Measurements from ENCODE around the gene RAB3C. TPM values are rescaled to one million over a fixed set of nuclear protein-coding genes. Genes with fewer than 3 reads are reported as not detected.

The RAB3C gene
- total RNA-seq, 1 donor from 2014 or later = 16.1 TPM

DNA sequence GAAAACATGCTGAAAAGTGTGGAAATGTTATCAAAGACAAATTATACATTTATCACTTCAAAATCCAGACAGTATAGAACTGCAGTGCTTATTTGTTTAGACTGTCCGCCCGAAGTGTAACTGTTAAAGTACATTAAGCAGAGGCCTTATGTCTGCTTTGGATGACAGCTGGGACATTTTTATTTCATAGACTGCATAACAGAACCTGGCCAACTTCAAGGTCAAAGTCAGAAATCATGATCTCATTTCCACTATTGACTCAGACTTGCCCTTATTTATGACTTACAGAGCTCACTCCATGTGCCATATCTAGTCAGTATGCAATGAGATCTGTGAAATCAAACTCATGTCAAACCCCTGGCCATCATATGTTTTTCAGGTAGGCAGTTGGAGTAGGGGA is 87.7 kb downstream of the RAB3C start:
- Mint-ChIP-seq H3K36me3 (ENCODE audit: low read depth, unreplicated experiment) (peaks cover 6% of the 10 kb centered on the region), H3K4me3 (ENCODE audit: unreplicated experiment) (no peak overlapping the region), H3K27ac (ENCODE audit: unreplicated experiment) (no peak overlapping the region), H3K4me1 (ENCODE audit: unreplicated experiment) (peaks cover 23% of the 10 kb centered on the region), H3K9me3 (ENCODE audit: unreplicated experiment) (no peaks in the 10 kb centered on the region), H3K27me3 (ENCODE audit: unreplicated experiment) (peaks cover 4% of the 10 kb centered on the region)
- DNase-seq (ENCODE audit: low spot score) = no peak
- TF ChIP-seq, protein P1, sequence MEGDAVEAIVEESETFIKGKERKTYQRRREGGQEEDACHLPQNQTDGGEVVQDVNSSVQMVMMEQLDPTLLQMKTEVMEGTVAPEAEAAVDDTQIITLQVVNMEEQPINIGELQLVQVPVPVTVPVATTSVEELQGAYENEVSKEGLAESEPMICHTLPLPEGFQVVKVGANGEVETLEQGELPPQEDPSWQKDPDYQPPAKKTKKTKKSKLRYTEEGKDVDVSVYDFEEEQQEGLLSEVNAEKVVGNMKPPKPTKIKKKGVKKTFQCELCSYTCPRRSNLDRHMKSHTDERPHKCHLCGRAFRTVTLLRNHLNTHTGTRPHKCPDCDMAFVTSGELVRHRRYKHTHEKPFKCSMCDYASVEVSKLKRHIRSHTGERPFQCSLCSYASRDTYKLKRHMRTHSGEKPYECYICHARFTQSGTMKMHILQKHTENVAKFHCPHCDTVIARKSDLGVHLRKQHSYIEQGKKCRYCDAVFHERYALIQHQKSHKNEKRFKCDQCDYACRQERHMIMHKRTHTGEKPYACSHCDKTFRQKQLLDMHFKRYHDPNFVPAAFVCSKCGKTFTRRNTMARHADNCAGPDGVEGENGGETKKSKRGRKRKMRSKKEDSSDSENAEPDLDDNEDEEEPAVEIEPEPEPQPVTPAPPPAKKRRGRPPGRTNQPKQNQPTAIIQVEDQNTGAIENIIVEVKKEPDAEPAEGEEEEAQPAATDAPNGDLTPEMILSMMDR (IDR thresholded peaks at IDR 0.05; ENCODE audit: unreplicated experiment) = no peak

DNA sequence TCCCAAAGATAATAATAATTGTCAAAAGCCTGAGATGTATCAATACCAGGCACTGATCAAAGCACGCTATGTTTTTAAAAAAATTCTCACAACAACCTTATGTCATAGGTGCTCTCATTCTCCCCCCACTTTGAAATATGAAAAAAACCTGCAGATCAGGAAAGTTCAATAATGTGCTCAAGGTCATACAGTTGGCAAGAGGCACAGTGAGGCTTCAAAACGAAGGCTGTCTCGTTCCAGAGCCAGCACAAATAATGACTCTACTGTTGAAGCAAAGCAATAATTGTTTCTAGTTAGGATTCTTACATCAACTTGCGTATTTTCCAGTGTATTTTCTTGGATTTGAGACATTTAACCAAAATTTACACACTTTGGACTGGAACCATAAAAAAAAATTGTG is 88.3 kb downstream of the RAB3C start:
- H3K4me3 Mint-ChIP-seq (ENCODE audit: unreplicated experiment) = no peak overlapping the region
- H3K4me1 Mint-ChIP-seq (ENCODE audit: unreplicated experiment) = peaks cover 23% of the 10 kb centered on the region
- H3K36me3 Mint-ChIP-seq (ENCODE audit: low read depth, unreplicated experiment) = peaks cover 6% of the 10 kb centered on the region
- DNase-seq (ENCODE audit: low spot score) = no peak
- peaks cover 4% of the 10 kb centered on the region for H3K27me3 Mint-ChIP-seq (ENCODE audit: unreplicated experiment)
- H3K9me3 Mint-ChIP-seq (ENCODE audit: unreplicated experiment) = no peaks in the 10 kb centered on the region
- no peak overlapping the region for H3K27ac Mint-ChIP-seq (ENCODE audit: unreplicated experiment)
- TF ChIP-seq, protein P1 (IDR thresholded peaks at IDR 0.05; ENCODE audit: unreplicated experiment) = no peak

DNA sequence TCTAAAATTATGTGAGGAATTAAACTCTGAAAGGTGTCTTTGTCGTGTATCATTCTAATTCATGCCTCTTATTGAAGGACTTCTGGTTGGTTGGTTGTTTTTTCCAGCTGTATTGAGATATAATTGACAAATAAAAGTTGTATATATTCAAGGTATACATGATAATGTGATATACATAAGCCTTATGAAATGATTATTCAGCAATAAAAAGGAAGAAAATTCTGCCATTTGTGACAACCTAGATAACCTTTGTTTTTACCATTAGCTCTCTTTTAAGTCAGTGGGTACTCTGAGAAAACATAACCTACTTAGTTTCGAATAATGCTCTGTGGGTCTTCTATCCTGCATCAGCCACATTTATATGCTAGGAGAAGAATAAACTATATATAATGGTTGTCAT is 89.6 kb downstream of the RAB3C start:
- no peak overlapping the region for H3K4me3 Mint-ChIP-seq (ENCODE audit: unreplicated experiment)
- H3K36me3 Mint-ChIP-seq (ENCODE audit: low read depth, unreplicated experiment) = no peaks in the 10 kb centered on the region
- H3K4me1 Mint-ChIP-seq (ENCODE audit: unreplicated experiment) = peaks cover 20% of the 10 kb centered on the region
- no peaks in the 10 kb centered on the region for H3K27me3 Mint-ChIP-seq (ENCODE audit: unreplicated experiment)
- TF ChIP-seq, protein P1 (IDR thresholded peaks at IDR 0.05; ENCODE audit: unreplicated experiment) = no peak
- no peak overlapping the region for H3K27ac Mint-ChIP-seq (ENCODE audit: unreplicated experiment)
- H3K9me3 Mint-ChIP-seq (ENCODE audit: unreplicated experiment) = no peaks in the 10 kb centered on the region
- DNase-seq (ENCODE audit: low spot score) = no peak

DNA sequence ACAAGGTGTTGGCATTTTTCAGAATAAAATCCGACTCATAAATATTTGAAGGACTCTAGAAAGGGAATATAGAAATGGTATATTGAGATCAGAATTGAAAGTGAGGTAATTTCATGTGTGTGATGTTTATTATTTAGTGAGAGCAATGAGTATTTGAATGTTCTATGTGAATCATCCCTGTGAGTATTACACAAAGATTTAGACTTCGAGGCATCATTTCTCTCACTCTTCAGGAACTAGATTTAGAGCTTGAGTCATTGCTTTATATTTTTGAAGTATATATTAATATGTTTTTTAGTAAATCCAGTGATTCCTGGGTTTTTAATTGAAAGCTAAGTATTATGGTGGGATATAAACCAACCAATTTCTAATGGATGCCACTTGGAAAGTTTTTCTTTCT is 91.2 kb downstream of the RAB3C start:
- no peak overlapping the region for H3K27ac Mint-ChIP-seq (ENCODE audit: unreplicated experiment)
- TF ChIP-seq, protein P1 (IDR thresholded peaks at IDR 0.05; ENCODE audit: unreplicated experiment) = no peak
- no peaks in the 10 kb centered on the region for H3K36me3 Mint-ChIP-seq (ENCODE audit: low read depth, unreplicated experiment)
- no peak overlapping the region for H3K4me3 Mint-ChIP-seq (ENCODE audit: unreplicated experiment)
- H3K27me3 Mint-ChIP-seq (ENCODE audit: unreplicated experiment) = no peaks in the 10 kb centered on the region
- no peak for DNase-seq (ENCODE audit: low spot score)
- peaks cover 26% of the 10 kb centered on the region for H3K4me1 Mint-ChIP-seq (ENCODE audit: unreplicated experiment)
- H3K9me3 Mint-ChIP-seq (ENCODE audit: unreplicated experiment) = no peaks in the 10 kb centered on the region

DNA sequence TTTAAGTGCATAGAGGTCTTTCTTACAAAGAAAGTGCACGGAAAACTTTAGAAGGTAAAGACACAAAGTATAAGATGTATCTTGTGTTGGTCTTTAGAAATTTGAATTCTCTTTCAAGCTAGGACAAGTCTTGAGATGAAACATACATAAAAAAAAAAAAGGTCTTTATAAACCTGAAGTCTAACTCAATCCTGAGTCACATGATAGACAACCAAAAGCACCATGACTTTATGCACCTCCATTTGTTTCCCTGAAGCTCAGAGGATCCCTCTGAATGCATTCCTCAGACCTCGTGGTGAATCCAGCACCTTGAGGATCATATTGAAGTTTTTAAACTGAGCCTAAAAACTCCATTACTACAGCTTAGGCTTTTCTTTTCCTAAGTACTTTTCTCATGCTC is 91.8 kb downstream of the RAB3C start:
- H3K4me1 Mint-ChIP-seq (ENCODE audit: unreplicated experiment) = peaks cover 32% of the 10 kb centered on the region
- no peaks in the 10 kb centered on the region for H3K36me3 Mint-ChIP-seq (ENCODE audit: low read depth, unreplicated experiment)
- H3K27me3 Mint-ChIP-seq (ENCODE audit: unreplicated experiment) = no peaks in the 10 kb centered on the region
- no peak overlapping the region for H3K27ac Mint-ChIP-seq (ENCODE audit: unreplicated experiment)
- H3K9me3 Mint-ChIP-seq (ENCODE audit: unreplicated experiment) = no peaks in the 10 kb centered on the region
- no peak overlapping the region for H3K4me3 Mint-ChIP-seq (ENCODE audit: unreplicated experiment)
- TF ChIP-seq, protein P1 (IDR thresholded peaks at IDR 0.05; ENCODE audit: unreplicated experiment) = no peak
- no peak for DNase-seq (ENCODE audit: low spot score)
